Measurements from ENCODE around the gene C1orf50.
"Not testable (repeated sequence)": the region's sequence is repeated elsewhere in the genome, so short reads cannot be mapped to it uniquely, and the experiment has no call there.

The C1orf50 gene

GRCh38 chr1:42740851-42741580, 26.0 kb upstream of the C1orf50 start:
- DNase-seq: no peak

GRCh38 chr1:42741706-42742105, 25.3 kb upstream of the C1orf50 start:
- DNase-seq: no peak

GRCh38 chr1:42742141-42742540, 24.9 kb upstream of the C1orf50 start:
- no peak for DNase-seq

GRCh38 chr1:42742617-42743316, 24.3 kb upstream of the C1orf50 start:
- DNase-seq: no peak

- no peak for DNase-seq
These were observed 23.5 kb upstream of the C1orf50 start for GRCh38 chr1:42743317-42744147.

- DNase-seq: no peak
These were observed 23.0 kb upstream of the C1orf50 start for GRCh38 chr1:42744148-42744413.

- DNase-seq: no peak
These were observed 21.2 kb upstream of the C1orf50 start for GRCh38 chr1:42745851-42746250.

- DNase-seq: no peak
These were observed 20.5 kb upstream of the C1orf50 start for GRCh38 chr1:42746436-42747105.

GRCh38 chr1:42747125-42747524, 19.9 kb upstream of the C1orf50 start:
- DNase-seq: peak; percentile 7

- no peak for DNase-seq
These were observed 19.0 kb upstream of the C1orf50 start for GRCh38 chr1:42748021-42748420.

GRCh38 chr1:42748461-42749410, 18.3 kb upstream of the C1orf50 start:
- DNase-seq: no peak

- no peak for DNase-seq
These were observed 17.0 kb upstream of the C1orf50 start for GRCh38 chr1:42750041-42750440.

- not testable (repeated sequence) for DNase-seq
These were observed 15.5 kb upstream of the C1orf50 start for GRCh38 chr1:42751511-42752070.

GRCh38 chr1:42752284-42752683, 14.8 kb upstream of the C1orf50 start:
- DNase-seq: no peak

- DNase-seq: no peak
These were observed 14.0 kb upstream of the C1orf50 start for GRCh38 chr1:42753070-42753469.

- peak; percentile 96 for DNase-seq
These were observed 9.8 kb upstream of the C1orf50 start for GRCh38 chr1:42756956-42757891.

GRCh38 chr1:42757892-42758275, 9.2 kb upstream of the C1orf50 start:
- no peak for DNase-seq

- no peak for DNase-seq
These were observed 8.4 kb upstream of the C1orf50 start for GRCh38 chr1:42758641-42759040.

- no peak for DNase-seq
These were observed 7.9 kb upstream of the C1orf50 start for GRCh38 chr1:42759114-42759513.

- no peak for DNase-seq
These were observed 5.5 kb upstream of the C1orf50 start for GRCh38 chr1:42761567-42761966.

GRCh38 chr1:42762269-42762668, 4.8 kb upstream of the C1orf50 start:
- no peak for DNase-seq
